ENCODE results near the gene PTX4.
"Not testable (repeated sequence)": the region's sequence is repeated elsewhere in the genome, so short reads cannot be mapped to it uniquely, and the experiment has no call there.

The PTX4 gene

GRCh38 chr16:1470481-1471251 lies 18.1 kb downstream of the PTX4 start:
- H3K4me1 ChIP-seq (ENCODE audit: control insufficient read depth, insufficient read depth, low read length): peaks cover 28% of the 10 kb centered on the region
- no peaks in the 10 kb centered on the region for H3K9me3 ChIP-seq (replicated peaks; ENCODE audit: low read length)
- H3K9ac ChIP-seq (ENCODE audit: low read depth, low read length): peak overlapping the region; percentile 42
- peak overlapping the region; percentile 43 for H3K4me3 ChIP-seq (ENCODE audit: low read length)
- H3K36me3 ChIP-seq (ENCODE audit: insufficient read depth, low read length): no peaks in the 10 kb centered on the region
- no peaks in the 10 kb centered on the region for H3K27me3 ChIP-seq (ENCODE audit: control insufficient read depth, insufficient read depth, low read length)
- peak overlapping the region; percentile 69 for H3K4me2 ChIP-seq (ENCODE audit: low read length)

GRCh38 chr16:1469693-1470201 lies 19.0 kb downstream of the PTX4 start:
- Histone ChIP-seq H3K4me2 (ENCODE audit: low read length) (peak overlapping the region; percentile 69), H3K4me3 (ENCODE audit: low read length) (no peak overlapping the region), H3K9me3 (replicated peaks; ENCODE audit: low read length) (no peaks in the 10 kb centered on the region), H3K27me3 (ENCODE audit: control insufficient read depth, insufficient read depth, low read length) (no peaks in the 10 kb centered on the region), H3K9ac (ENCODE audit: low read depth, low read length) (no peak overlapping the region), H3K36me3 (ENCODE audit: insufficient read depth, low read length) (no peaks in the 10 kb centered on the region), H3K4me1 (ENCODE audit: control insufficient read depth, insufficient read depth, low read length) (peaks cover 23% of the 10 kb centered on the region)

GRCh38 chr16:1469141-1469540 lies 19.6 kb downstream of the PTX4 start:
- H3K4me1 ChIP-seq (ENCODE audit: control insufficient read depth, insufficient read depth, low read length): peaks cover 23% of the 10 kb centered on the region
- not testable (repeated sequence) for H3K36me3 ChIP-seq (ENCODE audit: insufficient read depth, low read length); H3K4me3 ChIP-seq (ENCODE audit: low read length); H3K9me3 ChIP-seq (replicated peaks; ENCODE audit: low read length); H3K4me2 ChIP-seq (ENCODE audit: low read length); H3K27me3 ChIP-seq (ENCODE audit: control insufficient read depth, insufficient read depth, low read length); H3K9ac ChIP-seq (ENCODE audit: low read depth, low read length)

GRCh38 chr16:1468426-1468810 lies 20.3 kb downstream of the PTX4 start:
- H3K36me3 ChIP-seq (ENCODE audit: insufficient read depth, low read length): no peaks in the 10 kb centered on the region

GRCh38 chr16:1466968-1467521 lies 21.7 kb downstream of the PTX4 start:
- Histone ChIP-seq H3K4me3 (ENCODE audit: low read length) (no peak overlapping the region), H3K9me3 (replicated peaks; ENCODE audit: low read length) (no peaks in the 10 kb centered on the region), H3K36me3 (ENCODE audit: insufficient read depth, low read length) (peaks cover 3% of the 10 kb centered on the region), H3K9ac (ENCODE audit: low read depth, low read length) (no peak overlapping the region), H3K4me2 (ENCODE audit: low read length) (no peak overlapping the region), H3K27me3 (ENCODE audit: control insufficient read depth, insufficient read depth, low read length) (no peaks in the 10 kb centered on the region), H3K4me1 (ENCODE audit: control insufficient read depth, insufficient read depth, low read length) (peaks cover 20% of the 10 kb centered on the region)

More at GRCh38 chr16:1468426-1468810, 20.3 kb downstream of the PTX4 start:
- Histone ChIP-seq H3K4me1 (ENCODE audit: control insufficient read depth, insufficient read depth, low read length) (peaks cover 20% of the 10 kb centered on the region), H3K27me3 (ENCODE audit: control insufficient read depth, insufficient read depth, low read length) (no peaks in the 10 kb centered on the region), H3K4me3 (ENCODE audit: low read length) (no peak overlapping the region), H3K9me3 (replicated peaks; ENCODE audit: low read length) (no peaks in the 10 kb centered on the region), H3K4me2 (ENCODE audit: low read length) (no peak overlapping the region), H3K9ac (ENCODE audit: low read depth, low read length) (no peak overlapping the region)

GRCh38 chr16:1466054-1466453 lies 22.7 kb downstream of the PTX4 start:
- H3K4me2 ChIP-seq (ENCODE audit: low read length): no peak overlapping the region
- peaks cover 14% of the 10 kb centered on the region for H3K4me1 ChIP-seq (ENCODE audit: control insufficient read depth, insufficient read depth, low read length)
- H3K36me3 ChIP-seq (ENCODE audit: insufficient read depth, low read length): peaks cover 4% of the 10 kb centered on the region
- no peaks in the 10 kb centered on the region for H3K27me3 ChIP-seq (ENCODE audit: control insufficient read depth, insufficient read depth, low read length)
- no peak overlapping the region for H3K4me3 ChIP-seq (ENCODE audit: low read length)
- H3K9ac ChIP-seq (ENCODE audit: low read depth, low read length): no peak overlapping the region
- H3K9me3 ChIP-seq (replicated peaks; ENCODE audit: low read length): no peaks in the 10 kb centered on the region

- no peak overlapping the region for H3K4me3 ChIP-seq (ENCODE audit: low read length)
- no peaks in the 10 kb centered on the region for H3K27me3 ChIP-seq (ENCODE audit: control insufficient read depth, insufficient read depth, low read length)
- H3K9me3 ChIP-seq (replicated peaks; ENCODE audit: low read length): no peaks in the 10 kb centered on the region
- peaks cover 8% of the 10 kb centered on the region for H3K36me3 ChIP-seq (ENCODE audit: insufficient read depth, low read length)
- H3K9ac ChIP-seq (ENCODE audit: low read depth, low read length): no peak overlapping the region
- H3K4me1 ChIP-seq (ENCODE audit: control insufficient read depth, insufficient read depth, low read length): peaks cover 9% of the 10 kb centered on the region
- no peak overlapping the region for H3K4me2 ChIP-seq (ENCODE audit: low read length)
Measured at GRCh38 chr16:1465567-1465915, 23.2 kb downstream of the PTX4 start.

- Histone ChIP-seq H3K4me1 (ENCODE audit: control insufficient read depth, insufficient read depth, low read length) (peaks cover 3% of the 10 kb centered on the region), H3K9me3 (replicated peaks; ENCODE audit: low read length) (no peaks in the 10 kb centered on the region), H3K9ac (ENCODE audit: low read depth, low read length) (no peak overlapping the region), H3K4me2 (ENCODE audit: low read length) (no peak overlapping the region), H3K4me3 (ENCODE audit: low read length) (no peak overlapping the region), H3K27me3 (ENCODE audit: control insufficient read depth, insufficient read depth, low read length) (no peaks in the 10 kb centered on the region), H3K36me3 (ENCODE audit: insufficient read depth, low read length) (peaks cover 8% of the 10 kb centered on the region)
Measured at GRCh38 chr16:1464894-1465566, 23.7 kb downstream of the PTX4 start.

GRCh38 chr16:1464196-1464893 lies 24.4 kb downstream of the PTX4 start:
- H3K4me2 ChIP-seq (ENCODE audit: low read length): no peak overlapping the region
- no peaks in the 10 kb centered on the region for H3K27me3 ChIP-seq (ENCODE audit: control insufficient read depth, insufficient read depth, low read length)
- no peak overlapping the region for H3K4me3 ChIP-seq (ENCODE audit: low read length)
- no peaks in the 10 kb centered on the region for H3K4me1 ChIP-seq (ENCODE audit: control insufficient read depth, insufficient read depth, low read length)
- H3K9me3 ChIP-seq (replicated peaks; ENCODE audit: low read length): no peaks in the 10 kb centered on the region
- no peak overlapping the region for H3K9ac ChIP-seq (ENCODE audit: low read depth, low read length)
- H3K36me3 ChIP-seq (ENCODE audit: insufficient read depth, low read length): peaks cover 8% of the 10 kb centered on the region

- Histone ChIP-seq H3K36me3 (ENCODE audit: insufficient read depth, low read length) (peaks cover 11% of the 10 kb centered on the region), H3K9me3 (replicated peaks; ENCODE audit: low read length) (no peaks in the 10 kb centered on the region), H3K27me3 (ENCODE audit: control insufficient read depth, insufficient read depth, low read length) (no peaks in the 10 kb centered on the region), H3K4me2 (ENCODE audit: low read length) (no peak overlapping the region), H3K9ac (ENCODE audit: low read depth, low read length) (no peak overlapping the region), H3K4me3 (ENCODE audit: low read length) (no peak overlapping the region), H3K4me1 (ENCODE audit: control insufficient read depth, insufficient read depth, low read length) (no peaks in the 10 kb centered on the region)
Measured at GRCh38 chr16:1461146-1461545, 27.6 kb downstream of the PTX4 start.

GRCh38 chr16:1460602-1461138 lies 28.1 kb downstream of the PTX4 start:
- Histone ChIP-seq H3K4me2 (ENCODE audit: low read length) (no peak overlapping the region), H3K27me3 (ENCODE audit: control insufficient read depth, insufficient read depth, low read length) (no peaks in the 10 kb centered on the region), H3K4me1 (ENCODE audit: control insufficient read depth, insufficient read depth, low read length) (no peaks in the 10 kb centered on the region), H3K9ac (ENCODE audit: low read depth, low read length) (no peak overlapping the region), H3K4me3 (ENCODE audit: low read length) (no peak overlapping the region), H3K9me3 (replicated peaks; ENCODE audit: low read length) (no peaks in the 10 kb centered on the region), H3K36me3 (ENCODE audit: insufficient read depth, low read length) (peaks cover 15% of the 10 kb centered on the region)
